Activated gamma-delta T cell treated with Interleukin-2 at 50 U/mL for 16 hours (primary cell): ENCODE measurements around the gene CACNA1E.

Experiments
- DNase-seq: peaks from one replicate; pipeline ENCODE4 v3.0.0-alpha.2; 2020

Gene CACNA1E

DNA sequence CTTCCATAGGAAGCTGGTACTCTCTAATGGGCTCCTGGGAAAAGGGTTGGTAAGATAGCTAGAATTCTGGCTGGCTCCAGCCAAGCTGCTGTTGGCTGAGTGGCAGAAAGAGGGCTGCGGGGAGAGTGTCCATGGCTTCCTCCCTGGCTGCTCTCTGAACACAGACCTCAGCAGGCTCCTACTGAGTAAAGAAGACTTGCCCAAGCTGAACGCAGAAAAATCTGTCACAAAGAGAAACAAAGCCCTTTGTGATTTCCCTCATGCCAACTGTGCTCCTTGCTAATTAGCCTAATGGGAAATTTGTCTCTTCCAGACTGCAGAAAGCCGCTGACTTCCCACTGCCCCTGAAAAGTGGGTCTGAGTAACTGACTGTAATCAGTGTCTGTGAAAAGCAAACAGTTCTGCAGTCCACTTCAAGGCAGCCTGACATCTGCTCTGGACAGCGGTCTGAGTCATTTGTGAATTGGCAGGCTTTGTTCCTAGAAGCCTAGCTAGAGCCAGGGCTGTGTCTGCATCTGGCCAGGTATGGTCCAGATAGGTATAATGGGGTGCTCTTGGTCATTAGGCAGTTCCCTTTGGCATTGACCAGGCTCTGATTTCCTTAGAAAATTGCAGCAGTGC, 295.4 kb downstream of the CACNA1E start:
- DNase-seq = no peak

DNA sequence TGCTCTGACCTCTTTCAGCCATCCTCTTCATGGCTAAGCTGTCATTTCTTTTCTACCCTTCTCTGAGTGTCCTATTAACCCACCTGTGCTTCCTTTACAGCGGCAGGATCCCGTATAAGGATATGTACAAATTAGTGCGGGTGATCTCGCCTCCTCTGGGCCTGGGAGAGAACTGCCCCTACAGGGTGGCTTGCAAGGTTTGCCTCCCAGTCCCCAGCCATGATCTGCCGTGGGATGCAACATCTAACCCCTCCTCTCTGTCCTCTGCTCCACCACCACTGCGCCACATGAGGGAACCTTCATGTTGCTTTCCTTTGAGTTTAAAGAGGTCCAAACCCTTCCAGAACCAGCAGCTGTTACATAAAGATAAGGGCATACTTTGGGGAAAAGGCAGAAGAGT, 296.0 kb downstream of the CACNA1E start:
- DNase-seq = no peak

DNA sequence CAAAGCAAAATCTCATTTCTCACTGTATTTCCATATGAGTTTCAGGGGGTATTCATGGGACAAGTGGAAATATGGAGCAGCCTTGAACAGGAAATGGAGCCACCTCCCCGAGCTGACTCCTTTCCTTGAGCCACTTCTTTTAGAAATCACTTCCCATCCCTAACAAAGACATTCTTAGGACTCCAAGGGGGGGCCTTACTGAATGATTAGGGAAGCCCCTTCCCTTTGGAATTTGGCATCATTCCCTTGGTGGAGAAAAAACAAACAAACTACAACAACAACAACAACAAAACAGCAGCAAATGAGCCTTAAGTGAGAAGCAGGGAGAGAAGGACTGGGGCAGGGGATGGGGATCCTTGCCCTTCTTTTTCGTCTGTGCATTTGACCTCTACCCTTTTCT, 299.9 kb downstream of the CACNA1E start:
- DNase-seq = no peak

GRCh38 chr1:181784039-181784683, 300.8 kb downstream of the CACNA1E start:
- DNase-seq = no peak

GRCh38 chr1:181789395-181789794, 306.1 kb downstream of the CACNA1E start:
- DNase-seq = no peak

GRCh38 chr1:181791721-181792120, 308.4 kb downstream of the CACNA1E start:
- no peak for DNase-seq

DNA sequence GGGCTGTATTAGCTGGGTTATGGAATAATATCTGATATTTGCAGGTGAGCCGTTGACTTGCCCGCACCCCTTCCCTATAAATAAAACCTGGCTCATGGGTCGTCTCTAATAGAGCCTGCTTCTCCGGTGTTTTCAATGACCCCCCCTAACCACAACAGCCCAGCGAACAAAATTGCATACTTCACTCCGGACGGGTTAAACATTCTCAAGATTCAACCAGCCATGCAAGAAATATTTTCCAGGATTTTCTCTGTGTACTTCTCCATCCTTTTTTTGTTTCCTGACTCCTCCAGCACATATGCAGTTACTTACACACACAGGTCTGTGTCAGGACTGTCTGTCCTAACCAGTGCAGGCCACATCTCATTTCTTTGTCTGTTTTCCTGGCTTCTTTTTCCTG, 310.5 kb downstream of the CACNA1E start:
- DNase-seq = no peak

- DNase-seq = no peak
Measured at GRCh38 chr1:181794332-181794731, 311.0 kb downstream of the CACNA1E start.

DNA sequence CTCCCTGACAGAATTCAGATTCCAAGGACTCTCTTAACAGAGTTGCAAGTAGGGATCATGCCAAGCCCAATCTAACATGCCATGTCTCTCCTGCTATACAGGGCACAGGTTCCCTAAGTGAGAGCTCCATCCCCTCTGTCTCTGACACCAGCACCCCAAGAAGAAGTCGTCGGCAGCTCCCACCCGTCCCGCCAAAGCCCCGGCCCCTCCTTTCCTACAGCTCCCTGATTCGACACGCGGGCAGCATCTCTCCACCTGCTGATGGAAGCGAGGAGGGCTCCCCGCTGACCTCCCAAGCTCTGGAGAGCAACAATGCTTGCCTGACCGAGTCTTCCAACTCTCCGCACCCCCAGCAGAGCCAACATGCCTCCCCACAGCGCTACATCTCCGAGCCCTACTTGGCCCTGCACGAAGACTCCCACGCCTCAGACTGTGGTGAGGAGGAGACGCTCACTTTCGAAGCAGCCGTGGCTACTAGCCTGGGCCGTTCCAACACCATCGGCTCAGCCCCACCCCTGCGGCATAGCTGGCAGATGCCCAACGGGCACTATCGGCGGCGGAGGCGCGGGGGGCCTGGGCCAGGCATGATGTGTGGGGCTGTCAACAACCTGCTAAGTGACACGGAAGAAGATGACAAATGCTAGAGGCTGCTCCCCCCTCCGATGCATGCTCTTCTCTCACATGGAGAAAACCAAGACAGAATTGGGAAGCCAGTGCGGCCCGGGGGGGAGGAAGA, 315.0 kb downstream of the CACNA1E start:
- no peak for DNase-seq

DNA sequence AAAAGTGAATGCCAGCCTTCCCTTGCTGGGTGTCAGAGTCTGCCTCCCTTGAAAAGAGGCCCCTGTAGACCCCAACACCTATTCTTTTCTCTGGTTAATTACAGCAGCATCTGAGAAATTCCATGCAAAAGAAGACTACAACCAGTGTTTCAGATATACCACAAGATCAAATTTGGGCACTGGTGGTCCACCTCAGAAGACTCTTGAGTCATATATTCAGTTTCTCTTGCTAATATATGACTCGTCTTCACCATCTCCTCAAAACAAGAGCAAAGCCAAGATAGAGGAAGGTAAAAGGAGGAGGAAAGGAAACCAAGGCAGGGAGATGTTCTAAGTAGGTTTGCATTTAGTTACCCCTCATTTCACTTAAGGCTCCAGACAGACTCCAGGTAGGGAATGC, 318.3 kb downstream of the CACNA1E start:
- DNase-seq = no peak

- no peak for DNase-seq
Measured at GRCh38 chr1:181802466-181802865, 319.1 kb downstream of the CACNA1E start.

- no peak for DNase-seq
Measured at GRCh38 chr1:181803421-181803820, 320.1 kb downstream of the CACNA1E start.

DNA sequence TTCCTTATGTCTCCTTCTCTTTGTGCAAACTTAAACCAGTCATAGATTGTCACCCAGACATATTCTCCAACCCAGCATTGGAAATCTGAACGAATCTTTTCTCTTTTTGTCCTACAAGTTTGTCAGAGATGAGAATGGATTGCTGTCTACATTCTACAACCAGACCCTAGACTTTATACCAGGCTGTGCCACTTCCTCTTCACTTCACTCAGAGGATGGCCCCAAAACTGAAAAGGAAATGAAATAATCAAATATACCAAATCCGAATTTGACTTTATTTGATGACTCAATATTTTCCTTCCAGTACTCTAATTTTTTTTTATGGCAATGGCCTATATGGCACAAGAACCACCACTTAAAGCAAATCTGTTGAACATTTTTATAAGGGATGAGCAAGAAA, 321.7 kb downstream of the CACNA1E start:
- no peak for DNase-seq

- DNase-seq = no peak
Measured at GRCh38 chr1:181806746-181807145, 323.4 kb downstream of the CACNA1E start.

DNA sequence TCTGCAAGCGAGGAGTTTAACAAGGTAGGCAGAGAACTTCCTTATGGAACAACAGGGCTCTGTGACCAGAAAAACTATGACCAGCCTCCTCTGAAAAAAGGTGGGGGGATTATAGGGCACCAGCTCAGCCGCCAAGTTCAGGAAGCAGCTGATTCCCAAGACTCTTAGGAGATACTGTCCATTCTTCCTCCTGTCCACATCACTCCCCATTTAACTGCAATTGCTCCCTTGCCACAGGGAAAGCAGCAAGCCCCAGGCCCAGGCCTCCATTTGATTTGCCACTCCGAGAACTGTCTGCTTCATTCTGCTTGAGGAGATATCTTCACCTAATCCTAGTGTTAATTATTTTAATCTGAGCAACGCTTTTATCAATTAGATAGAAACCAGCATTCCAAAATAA, 323.9 kb downstream of the CACNA1E start:
- no peak for DNase-seq

GRCh38 chr1:181809991-181810545, 326.8 kb downstream of the CACNA1E start:
- DNase-seq = no peak

- DNase-seq = no peak
Measured at GRCh38 chr1:181812208-181812607, 328.9 kb downstream of the CACNA1E start.

DNA sequence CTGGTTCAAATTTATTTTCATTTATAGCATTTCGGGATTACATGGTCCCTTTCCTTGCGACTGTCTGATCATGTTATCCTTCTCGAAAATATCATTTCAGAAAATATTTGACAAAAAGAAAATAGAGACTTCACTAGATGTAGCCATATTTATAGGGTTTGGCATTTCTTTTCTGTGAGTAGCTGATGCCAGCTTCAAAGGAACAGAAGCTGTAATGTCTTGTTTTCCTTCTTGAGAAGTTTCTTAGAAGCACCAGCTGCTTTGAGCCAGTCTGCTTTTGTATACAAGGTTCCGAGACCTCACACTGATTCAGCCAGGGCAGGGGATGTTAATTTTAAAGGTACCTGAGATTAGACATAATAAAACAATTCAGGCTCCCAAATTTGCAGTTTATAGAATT, 329.9 kb downstream of the CACNA1E start:
- no peak for DNase-seq

- DNase-seq = no peak
Measured at GRCh38 chr1:181816608-181817007, 333.3 kb downstream of the CACNA1E start.

- no peak for DNase-seq
Measured at GRCh38 chr1:181817091-181817490, 333.8 kb downstream of the CACNA1E start.

- DNase-seq = no peak
Measured at GRCh38 chr1:181818459-181818858, 335.1 kb downstream of the CACNA1E start.

GRCh38 chr1:181818943-181819342, 335.6 kb downstream of the CACNA1E start:
- DNase-seq = no peak

DNA sequence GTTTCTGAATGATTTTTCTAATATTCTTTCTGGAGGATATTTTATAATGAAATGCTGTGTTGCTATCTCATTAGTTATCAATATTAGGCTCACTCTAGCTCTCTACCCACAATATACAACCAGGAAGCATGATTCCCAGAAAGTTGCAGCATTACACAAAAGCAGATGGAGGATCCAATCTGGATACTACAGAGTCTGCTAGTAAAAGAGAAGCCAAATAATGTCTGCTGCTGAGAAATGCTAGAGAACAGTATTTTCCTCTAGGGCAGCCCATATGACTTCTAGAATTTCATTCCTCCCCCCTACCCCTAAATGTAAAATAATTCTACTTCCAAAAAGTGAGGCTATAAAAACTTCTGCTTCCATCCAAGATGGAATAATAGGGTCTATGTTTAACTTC, 338.4 kb downstream of the CACNA1E start:
- no peak for DNase-seq
